ENCODE measurements around the gene R3HDM2.

R3HDM2 gene

DNA sequence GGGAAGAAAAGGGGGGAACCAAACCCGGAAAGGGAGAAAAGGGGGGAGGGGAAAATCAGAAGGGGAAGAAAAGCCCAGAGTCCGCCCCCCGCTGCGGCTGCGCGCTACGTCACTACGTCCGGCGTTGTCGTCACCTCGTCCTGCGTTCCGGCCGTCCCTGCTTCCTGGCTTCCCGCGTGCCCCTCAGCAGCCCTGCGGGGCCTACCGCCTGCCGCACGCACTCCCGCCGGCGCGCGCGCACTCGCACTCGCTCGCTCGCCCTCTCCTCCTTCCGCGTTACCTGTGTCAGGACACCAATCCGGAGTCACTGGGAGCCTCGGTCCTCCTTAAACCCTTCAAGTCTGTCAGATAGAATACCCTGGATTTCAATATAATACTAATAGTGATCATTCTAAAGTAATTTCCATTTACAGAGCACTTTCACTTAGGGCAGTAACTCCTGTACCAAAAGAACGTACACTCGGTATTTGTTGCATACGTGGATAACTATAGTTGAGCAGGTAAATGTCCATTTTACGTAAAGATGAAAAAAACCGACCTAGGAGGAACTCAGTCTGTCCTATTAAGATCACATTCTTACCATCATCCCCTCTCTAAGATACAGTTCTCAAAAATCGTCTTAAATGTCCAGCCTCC, at the start of gene R3HDM2:
Gene R3HDM2, minus strand, starts transcription at position 113 of the 636 bp plus-strand sequence. CDS start 120,615 bp downstream, outside the sequence.
- peak; percentile 79 to 93 for DNase-seq

DNA sequence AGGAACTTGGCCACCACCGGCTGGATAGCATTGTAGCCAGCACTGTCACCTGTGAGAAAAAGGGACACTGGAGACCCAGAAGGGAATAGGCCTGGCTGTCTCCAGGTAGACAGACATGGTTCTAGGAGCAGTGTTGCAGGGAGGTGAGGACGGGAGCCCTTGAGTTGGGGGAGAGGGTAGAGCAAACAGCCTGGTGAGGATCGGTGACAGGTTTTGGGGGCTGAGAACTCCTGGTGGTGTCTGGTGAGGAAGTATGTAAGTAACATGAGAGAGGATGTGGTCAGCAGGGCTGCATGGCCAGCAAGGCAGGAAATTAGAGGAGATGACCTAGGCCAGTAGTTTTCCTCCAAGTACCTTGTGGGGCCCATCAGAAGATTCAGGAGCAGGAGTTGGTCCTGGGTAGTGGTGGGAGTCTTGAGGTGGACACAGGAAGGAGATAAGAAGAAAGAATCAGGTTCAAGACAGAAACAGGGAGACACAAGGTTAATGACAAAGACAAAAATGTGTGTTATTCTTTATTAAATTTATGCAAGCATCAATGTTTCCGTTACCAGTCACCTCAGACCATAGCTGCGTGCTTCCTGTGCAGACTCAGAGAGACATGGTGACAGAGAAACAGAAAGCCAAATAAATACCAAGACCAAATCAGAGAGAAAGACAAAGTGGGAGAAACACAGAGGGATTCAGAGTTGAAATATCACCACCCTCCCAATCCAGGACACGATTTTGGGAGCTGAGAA, 48.7 kb upstream of the R3HDM2 start, which contains the start of gene ARHGAP9:
Gene ARHGAP9, minus strand, starts transcription at position 491 of the 740 bp plus-strand sequence. Its CDS starts 460 bp downstream, at position 31.
- DNase-seq = no peak

DNA sequence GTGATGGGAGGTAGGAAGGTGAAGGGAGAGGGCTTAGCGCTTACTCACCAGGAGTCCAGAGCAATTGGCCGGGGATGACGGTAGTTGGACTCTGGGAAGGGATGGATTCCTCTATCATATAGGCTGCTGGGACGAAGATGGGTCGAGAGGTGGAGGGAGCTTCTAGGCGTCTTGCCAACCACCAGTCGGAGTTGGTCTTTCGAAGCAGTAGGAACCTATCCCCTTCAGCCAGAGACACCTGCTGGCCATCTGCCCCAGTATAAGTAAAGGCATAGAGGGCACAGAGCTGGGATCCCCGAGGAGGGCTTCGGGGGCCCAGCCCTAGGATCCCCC, 48.2 kb upstream of the R3HDM2 start:
- DNase-seq = no peak

DNA sequence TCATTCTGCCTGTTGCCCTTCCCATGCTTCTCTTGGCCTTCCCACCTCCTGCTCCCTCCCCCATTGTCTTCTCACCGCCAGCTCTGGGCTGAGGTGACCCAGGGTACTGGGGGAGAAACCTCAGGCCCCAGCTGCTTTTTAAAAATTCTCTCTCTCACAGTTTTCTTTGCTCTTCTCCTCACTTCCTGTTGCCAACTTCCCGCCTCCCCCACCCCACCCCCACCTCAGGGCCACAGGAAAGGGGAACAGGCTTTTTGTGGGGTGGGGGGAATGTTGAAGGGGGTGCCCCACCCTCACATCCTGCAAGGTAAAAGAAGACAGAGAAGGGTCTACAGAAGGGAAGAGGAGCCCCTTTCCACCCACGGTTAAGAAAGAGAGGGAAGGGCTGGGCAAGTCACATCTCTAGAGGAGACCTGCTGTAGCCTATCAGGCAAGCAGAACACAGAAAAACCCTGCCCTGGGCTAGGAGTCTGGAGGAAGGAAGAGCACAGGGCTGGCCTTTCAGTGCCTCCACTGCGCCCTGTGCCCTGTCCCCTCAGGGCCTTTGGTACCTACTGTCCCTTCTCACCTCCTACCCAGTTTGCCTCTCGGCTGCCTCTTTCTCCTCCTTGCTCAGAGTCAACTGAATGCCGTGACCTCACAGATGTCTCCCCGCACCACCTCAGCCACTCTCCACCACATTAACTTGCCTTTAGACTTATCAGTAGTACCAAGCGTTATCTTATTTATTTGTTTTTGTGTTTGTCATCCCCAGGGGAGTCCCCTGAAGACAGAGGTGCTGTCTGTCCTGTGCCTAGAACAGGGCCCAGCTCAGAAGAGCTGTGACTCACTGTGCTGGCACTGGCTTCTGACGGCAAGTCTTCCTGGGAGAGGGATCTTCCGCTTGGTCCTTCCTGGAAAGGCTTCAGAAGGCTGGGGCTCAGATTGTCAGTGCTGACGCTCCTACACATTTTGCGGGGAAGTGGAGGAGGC, 47.2 kb upstream of the R3HDM2 start:
- no peak for DNase-seq

DNA sequence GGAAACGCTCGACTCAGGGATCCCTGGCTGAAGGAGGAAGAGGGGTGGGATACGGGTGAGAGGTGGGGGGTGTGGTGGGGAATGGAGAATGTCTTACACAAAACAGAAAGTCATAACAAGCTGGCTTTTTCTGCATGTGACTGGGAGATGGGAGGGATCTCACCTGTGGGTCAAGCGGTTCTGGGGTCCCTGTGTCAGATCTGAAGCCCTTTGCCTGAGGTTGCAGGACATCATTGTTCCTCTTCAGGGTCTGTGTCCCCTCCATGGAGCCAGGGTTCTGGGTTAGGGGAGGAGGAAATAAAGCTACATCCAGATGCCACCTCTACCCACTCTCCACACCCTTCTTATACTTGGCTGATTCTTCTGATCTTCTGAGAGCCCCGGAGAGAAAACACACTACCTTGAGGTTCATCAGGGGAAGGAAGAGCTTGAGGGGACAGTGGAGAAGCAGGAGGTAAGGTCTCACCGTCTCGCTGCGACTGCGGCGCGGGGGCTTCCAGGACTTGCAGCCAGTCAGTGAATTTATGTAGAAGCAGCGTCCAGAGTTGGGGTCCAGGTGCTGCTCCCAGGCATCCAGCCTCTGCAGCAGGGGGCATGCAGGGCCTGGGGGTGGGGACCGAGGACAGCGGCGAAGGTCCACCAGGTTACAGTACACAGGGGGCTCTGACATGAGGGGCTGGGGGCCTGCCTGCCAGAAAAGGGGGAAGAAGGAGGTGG, 46.3 kb upstream of the R3HDM2 start:
- no peak for DNase-seq

DNA sequence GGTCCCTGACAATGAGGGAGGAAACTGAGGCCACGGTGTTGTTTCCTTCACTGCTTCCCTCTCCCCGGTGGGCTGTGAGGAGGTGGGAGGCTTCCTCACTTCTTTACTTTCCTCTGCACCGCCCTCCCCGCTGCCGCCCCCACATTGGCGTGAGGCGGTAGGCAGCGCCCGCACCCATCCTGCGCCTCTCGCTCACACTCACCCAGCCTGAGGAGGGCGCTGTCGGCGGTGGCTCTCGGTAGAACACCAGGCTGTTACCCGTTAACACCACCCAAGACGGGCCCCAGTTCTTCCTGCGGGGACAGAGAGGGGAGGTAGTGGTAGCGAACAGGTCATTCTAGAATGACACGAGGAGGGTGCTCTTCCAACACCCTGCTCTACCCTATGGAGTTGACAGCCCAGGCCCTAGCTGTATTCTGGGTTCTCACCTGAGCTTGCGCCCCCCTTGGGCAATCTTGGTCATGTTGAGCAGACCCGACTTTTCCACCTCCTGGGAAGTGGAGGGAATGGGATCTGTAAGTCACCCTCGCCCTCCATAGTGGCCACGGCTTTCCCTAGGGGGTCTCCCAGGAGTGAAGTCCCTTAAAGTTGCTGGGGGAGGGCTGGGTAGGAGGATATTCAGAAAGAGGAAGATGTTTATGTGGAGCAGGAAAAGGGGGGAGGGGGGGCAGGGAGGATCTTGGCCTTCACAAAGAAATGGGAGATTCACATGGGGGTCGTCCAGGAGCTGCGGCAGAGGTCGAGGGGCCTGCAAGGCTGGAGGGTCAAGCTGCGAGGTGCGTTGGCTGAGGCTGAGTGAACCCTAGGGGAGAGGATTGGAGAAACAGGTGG, 45.5 kb upstream of the R3HDM2 start:
- no peak for DNase-seq

DNA sequence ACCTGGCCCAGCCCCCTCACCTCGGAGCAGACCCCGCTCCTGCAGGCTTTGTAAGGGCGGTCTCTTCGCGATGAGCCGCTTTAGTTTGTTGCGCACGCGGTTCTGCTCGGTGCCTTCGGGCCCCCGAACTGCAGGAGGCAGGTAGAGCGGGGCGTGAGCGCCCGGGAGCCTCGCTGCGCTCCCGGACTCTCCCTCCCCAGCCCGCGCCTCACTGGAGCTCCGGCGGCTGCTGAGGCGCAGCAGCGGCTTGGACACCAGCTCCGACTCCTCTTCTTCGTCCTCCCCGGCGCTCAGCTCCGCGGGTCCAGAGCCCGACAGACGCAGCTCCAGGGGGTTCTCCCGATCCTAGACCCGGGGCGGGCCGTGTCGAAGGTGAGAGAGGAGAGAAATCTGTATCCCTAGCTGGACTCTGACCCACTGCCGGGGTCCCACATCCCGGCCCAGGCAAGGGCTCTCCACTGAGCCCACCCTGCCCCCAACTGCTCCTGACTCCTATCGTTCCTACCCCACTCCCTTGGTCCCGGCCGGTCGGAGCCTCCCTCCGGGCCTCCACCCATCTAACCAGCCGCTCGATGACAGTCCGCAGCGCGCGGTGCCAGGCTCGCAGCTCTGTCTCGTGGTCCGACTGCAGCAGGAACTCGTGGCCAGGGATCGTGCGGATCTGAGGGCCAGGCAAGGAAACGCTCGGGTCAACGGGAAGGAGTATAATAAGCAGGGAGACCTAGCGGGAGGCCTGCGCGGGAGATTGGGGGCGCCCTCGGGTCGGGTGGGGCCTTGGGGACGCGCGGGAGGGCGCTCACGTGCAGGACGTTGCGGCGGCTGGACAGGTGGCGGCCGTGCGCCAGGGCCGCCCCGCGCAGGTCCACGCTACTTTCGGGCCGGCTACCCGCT, 44.7 kb upstream of the R3HDM2 start:
- DNase-seq = no peak

DNA sequence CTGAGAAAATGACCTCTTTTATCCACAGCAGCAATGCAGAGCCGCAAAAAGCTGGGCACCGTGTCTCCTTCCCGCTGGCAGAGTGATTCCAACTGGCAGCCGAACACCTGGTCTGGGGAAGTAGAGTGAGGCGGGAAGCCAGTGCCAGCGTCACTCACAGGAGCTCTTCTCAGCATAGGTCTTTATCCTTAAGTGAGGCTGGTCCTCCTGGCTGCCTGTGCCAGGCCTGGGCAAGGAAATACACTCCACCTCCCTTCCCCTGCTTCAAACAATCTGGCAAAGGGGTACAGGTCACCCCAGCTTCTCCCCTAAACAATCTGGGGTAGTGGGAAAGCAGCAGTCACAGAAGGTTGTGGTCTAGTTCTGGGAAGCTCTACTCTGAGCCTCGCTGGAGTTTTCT, 44.0 kb upstream of the R3HDM2 start:
- DNase-seq = no peak

DNA sequence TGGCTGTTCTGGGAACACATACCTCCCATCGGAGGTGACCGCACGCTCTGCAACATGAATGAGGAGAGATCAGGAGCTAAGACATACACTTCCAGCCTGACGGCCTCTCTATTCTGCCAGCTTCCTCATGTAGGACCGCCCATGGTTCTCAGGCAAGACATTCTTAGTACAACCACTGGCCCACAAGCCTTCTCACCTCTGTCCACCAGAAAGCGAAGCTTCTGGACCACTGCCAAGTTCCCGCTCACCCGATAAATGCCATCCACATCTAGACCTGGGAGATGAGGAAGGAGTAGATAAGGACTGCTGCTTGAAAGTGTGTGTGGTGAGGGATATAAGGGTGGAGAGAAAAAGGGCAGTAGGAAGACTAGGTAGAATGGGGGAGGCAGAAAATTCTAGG, 43.6 kb upstream of the R3HDM2 start:
- DNase-seq = no peak

DNA sequence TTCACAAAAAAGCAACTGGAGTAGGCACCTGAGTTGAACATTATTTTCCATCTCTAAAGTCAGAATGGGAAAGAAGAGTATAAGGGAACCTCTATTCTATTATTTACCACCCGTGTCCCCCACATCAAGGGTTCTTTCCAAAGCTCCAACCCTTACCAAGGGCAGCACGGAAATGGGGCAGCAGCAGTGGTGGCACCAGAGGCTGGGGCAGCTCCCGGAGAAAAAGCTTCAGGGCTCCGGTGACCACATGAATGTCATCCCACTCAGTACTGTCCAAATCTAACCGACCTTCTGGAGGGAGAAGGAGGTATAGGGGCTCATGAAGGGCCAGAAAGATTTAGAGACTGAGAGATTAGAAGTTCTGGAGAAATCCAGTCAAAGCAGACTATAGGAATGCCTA, 43.0 kb upstream of the R3HDM2 start:
- DNase-seq = no peak

DNA sequence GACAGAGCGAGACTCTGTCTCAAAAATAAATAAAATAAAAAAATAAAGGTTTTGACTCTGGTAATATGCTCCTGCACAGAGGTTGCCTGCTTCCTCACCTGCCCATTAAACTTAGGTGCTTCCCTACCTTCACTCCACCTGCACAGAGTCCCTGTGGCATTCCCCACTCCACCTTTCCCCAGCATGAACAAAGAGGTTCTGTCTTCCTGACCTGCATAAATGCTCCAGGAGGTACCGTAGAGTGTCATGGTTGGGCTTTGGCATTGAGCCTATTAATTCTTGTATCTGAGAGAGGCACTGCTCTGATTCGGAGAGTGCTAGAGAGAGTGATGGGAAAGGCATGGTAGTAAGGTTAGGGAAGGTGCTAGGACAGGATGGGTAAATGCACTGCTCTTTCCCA, 42.5 kb upstream of the R3HDM2 start:
- DNase-seq = no peak

DNA sequence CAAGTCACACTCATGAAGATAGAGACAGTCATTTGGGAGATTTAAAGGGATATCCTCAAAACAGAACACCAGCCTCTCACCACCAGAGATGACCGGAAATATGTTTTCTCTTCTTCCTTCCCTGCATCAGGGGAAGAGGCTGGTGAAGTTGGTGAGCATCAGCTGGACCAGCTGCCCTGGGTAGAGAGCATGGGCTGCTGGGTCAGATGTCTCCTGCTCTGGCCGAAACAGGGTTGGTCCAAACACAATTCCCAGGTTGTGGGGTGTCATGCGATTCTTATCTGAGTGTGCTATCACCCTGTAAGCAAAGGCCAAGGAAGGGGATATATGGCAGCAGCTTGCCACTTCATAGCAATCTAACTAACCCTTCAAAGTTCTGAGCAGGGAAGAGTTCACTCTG, 41.5 kb upstream of the R3HDM2 start:
- no peak for DNase-seq

DNA sequence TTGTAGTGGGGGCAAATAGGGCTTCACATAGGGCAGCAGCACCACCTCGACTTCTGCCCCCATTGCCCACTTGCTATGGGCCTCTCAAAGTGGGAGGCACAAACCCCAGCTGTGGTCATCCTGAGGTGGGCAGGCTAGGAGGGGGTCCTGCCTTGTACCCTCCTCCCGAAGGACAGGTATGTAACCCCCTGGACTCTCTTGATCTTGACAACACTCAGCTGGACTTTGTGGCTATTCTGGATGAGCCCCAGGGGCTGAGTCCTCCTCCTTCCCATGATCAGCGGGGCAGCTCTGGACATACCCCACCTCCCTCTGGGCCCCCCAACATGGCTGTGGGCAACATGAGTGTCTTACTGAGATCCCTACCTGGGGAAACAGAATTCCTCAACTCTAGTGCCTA, 40.8 kb upstream of the R3HDM2 start:
- no peak for DNase-seq

DNA sequence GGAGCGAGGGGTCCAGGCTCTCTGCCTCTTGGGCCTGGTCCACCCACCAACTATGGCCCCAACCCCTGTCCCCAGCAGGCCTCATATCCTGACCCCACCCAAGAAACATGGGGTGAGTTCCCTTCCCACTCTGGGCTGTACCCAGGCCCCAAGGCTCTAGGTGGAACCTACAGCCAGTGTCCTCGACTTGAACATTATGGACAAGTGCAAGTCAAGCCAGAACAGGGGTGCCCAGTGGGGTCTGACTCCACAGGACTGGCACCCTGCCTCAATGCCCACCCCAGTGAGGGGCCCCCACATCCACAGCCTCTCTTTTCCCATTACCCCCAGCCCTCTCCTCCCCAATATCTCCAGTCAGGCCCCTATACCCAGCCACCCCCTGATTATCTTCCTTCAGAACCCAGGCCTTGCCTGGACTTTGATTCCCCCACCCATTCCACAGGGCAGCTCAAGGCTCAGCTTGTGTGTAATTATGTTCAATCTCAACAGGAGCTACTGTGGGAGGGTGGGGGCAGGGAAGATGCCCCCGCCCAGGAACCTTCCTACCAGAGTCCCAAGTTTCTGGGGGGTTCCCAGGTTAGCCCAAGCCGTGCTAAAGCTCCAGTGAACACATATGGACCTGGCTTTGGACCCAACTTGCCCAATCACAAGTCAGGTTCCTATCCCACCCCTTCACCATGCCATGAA, 40.3 kb upstream of the R3HDM2 start:
- DNase-seq = no peak

DNA sequence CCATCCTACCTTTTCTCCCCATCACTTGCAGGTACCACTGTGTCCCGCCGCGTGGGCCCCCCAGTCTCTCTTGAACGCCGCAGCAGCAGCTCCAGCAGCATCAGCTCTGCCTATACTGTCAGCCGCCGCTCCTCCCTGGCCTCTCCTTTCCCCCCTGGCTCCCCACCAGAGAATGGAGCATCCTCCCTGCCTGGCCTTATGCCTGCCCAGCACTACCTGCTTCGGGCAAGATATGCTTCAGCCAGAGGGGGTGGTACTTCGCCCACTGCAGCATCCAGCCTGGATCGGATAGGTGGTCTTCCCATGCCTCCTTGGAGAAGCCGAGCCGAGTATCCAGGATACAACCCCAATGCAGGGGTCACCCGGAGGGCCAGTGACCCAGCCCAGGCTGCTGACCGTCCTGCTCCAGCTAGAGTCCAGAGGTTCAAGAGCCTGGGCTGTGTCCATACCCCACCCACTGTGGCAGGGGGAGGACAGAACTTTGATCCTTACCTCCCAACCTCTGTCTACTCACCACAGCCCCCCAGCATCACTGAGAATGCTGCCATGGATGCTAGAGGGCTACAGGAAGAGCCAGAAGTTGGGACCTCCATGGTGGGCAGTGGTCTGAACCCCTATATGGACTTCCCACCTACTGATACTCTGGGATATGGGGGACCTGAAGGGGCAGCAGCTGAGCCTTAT, 39.6 kb upstream of the R3HDM2 start:
- DNase-seq = no peak

DNA sequence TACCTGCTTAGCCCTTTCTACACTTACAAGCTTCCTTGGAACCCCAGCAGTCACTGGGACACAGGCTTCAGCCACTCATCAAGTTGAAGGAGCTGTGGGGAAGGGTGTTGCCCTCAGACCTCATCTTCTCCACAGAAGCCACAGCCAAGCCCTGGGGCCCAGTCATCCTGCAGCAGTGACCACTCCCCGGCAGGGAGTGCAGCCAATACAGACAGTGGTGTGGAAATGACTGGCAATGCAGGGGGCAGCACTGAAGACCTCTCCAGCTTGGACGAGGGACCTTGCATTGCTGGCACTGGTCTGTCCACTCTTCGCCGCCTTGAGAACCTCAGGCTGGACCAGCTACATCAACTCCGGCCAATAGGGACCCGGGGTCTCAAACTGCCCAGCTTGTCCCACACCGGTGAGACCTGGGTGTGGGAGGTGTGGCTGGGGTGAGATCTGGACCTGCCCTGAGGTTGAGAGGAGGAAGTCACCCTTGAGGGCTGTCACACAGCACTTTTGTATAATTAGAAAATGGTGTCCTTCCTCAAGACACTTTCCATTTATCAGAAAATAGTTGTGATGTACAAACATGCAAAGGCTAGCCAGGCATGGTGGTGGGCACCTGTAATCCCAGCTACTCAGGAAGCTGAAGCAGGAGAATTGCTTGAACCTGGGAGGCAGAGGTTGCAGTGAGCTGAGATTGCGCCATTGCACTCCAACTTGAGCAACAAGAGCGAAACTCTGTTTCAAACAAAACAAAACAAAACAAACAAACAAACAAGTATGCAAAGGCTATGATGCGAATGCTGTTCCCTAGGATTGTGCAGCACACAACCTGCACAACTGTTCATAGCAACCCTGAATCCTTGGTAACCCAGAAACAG, 38.7 kb upstream of the R3HDM2 start:
- no peak for DNase-seq

DNA sequence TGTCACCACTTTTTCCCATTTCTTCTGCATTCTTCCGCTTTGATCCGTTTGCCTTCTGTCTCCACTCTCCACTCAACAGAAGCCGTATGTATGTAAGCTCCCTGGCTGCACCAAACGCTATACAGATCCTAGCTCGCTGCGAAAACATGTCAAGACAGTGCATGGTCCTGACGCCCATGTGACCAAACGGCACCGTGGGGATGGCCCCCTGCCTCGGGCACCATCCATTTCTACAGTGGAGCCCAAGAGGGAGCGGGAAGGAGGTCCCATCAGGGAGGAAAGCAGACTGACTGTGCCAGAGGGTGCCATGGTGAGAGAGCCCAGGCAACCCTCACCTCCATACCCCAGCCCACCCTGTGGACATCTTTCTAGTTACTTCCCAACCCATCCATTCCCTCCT, 37.1 kb upstream of the R3HDM2 start:
- DNase-seq = no peak

DNA sequence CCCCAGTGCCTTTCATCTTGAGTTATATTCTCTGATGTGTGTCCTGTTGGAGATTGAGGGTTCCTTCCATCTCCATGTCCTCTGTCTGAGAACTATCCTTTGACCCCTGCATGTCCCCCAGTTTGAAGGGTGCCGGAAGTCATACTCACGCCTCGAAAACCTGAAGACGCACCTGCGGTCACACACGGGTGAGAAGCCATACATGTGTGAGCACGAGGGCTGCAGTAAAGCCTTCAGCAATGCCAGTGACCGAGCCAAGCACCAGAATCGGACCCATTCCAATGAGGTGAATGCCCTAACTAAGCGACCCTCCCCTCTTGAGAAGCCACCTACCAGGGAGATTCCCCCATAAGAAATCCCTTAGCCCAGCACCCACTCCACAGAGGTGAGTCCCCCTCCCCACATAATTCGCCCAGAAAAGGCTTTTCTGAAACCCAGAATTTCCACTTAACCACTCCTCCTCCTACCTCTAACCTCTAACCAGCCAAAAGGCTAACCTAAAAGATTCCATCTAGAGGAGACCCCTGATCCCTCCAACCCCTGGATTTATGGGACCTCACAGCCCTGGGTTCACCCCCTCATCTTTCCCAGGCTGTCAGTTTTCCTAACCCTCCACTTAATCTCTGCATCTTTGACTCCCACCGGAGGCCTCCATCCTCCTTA, 36.5 kb upstream of the R3HDM2 start:
- DNase-seq = no peak

All from SW 1271 (cell line).